ENCODE data around the gene PYROXD2.
"Not testable (repeated sequence)": the region's sequence is repeated elsewhere in the genome, so short reads cannot be mapped to it uniquely, and the experiment has no call there.

The PYROXD2 gene

DNA sequence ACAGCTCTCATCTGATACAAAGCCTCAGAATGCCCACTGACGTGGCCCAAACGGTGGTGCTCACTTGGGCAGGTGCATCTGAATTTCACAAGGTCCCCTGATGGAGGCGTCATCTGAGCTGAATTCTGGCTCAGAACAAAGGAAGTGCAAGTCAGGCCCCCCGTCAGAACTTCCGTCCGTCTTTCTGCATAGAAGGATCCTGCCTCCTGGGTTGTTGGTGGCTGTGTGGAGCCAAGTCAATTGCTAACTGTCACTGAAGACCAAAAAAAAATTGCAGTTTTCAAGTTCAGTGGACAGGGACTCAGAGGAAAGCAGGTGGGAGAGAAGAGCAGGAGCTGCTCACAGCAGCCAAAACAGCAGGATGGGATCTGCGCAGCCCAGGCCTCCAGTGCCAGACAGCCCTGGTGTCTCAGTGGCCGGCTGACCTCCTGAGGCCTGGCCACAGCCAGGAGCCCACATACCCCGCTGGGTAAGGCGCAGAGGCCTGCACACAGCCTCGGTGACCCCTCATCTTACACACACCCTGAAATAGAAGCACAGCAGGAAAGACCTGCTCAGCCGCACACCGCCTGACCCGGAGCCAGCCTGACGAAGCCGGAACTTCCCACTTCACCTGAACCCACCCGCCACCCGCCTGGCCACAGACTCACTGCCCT, 49.4 kb downstream of the PYROXD2 start:
- DNase-seq, result no peak

DNA sequence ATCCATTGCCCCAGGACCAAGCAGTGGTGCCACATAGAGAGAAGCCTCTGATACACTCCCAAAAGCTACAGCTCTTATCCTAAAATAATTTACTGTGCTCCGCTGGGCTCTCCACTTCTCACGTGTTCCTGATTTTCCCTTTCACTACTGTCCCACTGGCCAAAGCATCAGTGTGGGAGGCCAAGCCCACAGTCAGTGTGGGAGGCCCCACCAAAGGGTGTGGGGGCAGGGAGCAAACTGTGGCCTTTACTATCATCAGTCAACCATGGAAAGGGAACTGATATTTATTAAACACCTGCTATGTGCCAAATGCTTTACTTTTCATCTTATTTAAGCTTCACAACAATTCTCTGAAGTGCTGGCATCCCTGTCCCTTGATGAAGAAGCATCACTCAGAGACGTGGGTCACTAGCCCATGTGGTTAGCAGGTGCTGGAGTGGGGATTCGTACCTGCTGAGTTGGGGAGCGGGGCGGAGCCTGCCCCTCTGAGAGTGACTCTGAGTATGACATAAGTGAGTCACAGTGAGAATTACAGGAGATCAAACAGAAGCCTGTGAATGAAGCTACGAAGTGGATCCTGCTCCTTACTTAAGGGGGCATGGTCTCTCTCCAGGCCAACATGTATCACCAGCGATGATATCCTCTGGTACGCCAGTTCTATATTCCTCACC, 50.4 kb downstream of the PYROXD2 start:
- DNase-seq, result no peak

DNA sequence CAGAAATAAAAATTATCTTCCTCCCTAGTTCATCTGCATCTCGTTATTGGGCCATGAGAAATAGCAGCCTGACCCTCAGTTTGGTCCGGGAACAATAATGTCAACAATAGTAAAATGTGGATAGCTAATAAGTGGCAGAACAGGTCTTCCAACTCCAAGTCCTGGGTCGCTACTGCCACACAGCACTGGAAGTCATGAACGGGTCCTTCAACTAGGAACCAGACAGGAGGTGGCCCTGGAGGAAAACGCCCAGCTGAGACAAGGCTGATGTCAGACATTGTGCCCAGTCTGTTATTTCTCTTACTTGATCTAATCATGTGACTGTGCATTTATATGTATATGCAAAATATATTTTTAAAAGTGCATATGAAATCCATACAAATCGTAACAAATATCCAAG, 51.8 kb downstream of the PYROXD2 start:
- no peak for DNase-seq

DNA sequence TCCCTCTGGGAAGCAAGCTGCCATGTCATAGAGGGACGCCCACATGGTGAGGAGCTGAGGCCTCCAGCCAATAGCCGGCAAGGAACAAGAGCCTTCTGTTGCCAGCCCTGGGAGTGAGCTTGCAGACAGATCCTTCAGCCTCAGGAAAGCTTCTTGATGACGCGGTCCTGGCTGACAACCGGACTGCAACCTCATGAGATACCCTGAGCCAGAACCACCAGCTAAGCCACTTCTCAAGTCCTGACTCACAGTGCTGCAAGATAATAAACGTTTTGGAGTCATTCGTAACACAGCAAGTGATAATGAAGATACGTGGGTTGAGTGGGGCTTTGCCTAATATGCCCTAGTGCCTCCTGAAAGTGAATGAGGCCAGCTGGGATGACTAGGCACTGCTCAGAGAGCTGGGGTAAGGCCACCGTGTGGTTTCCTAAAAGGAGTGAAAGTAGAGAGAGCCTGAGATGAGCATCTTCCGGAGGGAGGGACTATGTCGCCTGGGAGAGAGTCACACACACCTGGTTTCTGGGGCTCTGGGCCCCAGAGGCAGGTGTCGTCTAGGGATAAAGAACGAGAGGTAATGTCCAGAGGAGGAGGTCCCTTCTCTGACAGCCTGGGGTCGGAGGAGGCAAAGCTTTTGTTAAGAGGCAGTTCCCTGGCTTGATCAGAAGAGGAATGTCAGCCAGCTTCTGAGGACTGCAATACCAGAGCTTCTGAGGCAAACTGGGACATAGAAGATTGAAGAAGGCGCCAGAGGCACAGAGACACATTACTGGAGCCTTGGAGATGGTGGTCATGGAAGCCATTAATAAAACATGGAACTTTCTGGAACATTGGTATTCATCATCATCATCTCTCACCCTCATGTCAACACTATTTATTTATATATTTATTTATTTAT, 53.6 kb downstream of the PYROXD2 start:
- DNase-seq, result peak; percentile 22 to 27

DNA sequence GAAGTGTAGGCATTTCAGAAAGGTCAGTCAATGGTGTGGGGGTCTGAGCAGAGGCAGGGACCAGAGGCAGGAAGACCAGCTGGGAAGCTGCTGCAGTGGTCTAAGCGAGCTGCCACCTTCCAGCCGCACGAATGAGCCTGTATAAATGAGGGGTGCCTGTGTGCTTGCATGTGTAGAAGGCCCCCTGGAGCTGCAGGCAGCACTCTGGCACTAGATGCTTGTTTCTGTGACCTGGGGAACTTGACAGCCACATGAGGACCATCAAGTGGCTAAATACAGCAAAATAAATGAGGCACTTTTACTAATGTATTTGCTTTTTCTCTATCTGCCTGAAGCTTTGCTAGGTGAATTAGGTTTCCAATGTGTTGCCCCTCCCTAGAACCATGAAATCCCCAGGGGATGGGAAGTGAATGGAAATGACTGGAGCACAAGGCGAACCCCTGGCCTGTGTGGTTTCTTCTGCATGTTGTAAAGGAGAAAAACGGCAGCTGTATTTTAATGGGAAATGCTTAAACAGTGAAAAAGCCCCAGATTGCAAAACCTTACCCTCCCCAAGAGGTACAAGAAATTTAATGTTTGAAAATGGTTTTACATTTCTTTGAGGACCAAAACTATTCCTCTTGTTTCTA, 57.7 kb downstream of the PYROXD2 start:
- DNase-seq, result no peak

DNA sequence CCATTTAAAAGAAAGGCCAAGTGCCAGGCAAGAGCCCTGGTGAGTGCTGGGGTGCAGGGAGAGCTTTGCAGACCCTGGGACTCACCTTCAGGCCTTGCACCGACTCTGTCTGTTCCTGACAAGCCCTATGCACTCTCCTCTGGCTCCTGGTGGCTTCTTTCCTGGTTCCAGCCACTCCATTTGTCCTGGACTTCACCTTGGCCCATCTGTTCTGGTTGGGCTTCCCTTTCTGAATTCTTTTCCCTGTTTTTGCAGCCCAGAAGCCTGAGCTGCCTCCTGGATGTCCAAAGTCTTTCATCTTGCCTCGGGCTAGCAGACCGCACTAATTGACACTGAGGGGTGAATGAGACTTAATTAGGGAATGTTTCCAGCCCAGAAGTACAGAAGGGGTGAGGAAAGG, 60.5 kb downstream of the PYROXD2 start:
- DNase-seq, result no peak

DNA sequence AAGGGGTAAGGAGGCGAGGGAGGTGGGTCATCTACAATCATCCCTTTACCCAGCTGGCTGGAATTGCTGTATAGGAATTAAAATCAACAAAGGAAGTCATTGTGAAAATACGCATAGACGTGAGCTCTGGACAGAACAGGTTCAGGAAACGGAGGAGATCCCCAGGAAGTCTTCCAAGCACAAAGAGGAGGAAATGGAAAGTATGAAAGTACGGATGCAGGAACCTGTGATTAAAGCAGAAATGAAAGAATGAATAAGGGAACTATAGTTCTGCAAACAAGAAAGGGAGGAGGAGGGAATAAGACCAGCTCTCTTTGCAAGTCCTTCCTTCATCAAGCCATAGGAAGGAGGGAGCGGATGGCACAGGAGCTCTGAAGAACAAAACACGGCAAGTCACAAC, 61.8 kb downstream of the PYROXD2 start:
- DNase-seq, result no peak

DNA sequence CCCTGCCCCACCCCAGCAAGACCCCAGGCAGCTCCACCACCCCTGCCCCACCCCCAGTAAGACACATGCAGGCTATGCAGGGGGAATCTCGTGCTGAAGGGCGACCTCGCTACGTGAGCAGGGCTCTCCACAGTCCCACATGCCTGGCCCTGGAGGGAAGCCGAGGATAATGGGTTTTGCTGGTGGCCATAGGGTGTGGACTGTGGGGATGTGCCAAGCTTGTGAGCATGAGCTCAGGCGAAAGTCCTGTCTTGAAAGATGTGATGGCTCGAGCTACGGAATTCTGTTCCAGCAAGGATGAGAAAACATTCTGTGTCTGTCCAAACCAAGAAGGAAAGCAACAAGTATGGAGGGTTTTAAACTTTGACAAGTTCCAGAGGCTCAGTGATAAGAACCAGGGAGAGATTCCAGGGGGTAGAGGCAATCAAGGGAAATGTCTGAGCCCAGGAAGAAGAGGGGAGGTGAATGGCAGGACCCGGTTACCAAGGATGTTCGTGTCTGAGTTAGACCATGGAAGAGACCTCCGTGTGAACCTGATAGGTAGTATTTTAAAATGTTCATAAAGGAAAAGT, 63.1 kb downstream of the PYROXD2 start:
- no peak for DNase-seq

DNA sequence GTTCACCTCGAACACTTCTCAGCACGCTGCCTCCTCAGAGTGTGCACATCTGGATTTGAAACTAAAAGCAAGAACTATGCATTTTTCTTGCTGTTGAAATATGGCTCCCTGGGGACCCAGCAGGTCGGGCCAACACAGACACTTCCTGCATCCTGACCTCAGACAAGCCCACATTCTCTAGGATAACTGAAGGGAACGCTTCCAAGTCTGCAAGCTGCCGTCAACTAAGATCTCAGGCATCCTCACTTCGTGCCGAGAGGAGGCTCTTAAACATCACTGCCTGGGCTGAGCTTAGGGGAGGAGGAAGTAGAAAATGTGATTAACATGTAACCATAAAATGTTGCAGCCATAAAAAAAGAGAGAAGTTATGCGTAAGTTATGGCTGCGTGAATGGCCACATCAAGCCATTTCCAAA, 65.5 kb downstream of the PYROXD2 start:
- no peak for DNase-seq

DNA sequence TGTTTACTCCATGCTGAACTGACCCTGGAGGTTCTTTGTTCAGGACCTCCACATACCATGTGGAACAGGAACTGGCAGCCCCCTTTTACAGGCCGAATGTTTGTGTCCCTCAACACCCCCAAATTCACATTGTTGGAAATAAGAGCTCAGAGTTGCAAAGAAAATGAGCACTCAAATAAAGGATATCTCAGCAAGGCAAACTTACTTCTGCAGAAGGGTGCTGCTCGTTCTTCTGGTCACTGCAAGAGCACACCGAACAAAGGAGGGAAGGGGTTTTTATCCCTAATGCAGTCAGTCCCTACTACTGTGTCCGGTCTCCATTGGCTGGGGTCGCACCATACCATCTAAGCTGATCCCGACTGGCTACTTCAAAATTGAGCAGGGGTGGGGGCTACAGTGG, 68.1 kb downstream of the PYROXD2 start:
- no peak for DNase-seq

DNA sequence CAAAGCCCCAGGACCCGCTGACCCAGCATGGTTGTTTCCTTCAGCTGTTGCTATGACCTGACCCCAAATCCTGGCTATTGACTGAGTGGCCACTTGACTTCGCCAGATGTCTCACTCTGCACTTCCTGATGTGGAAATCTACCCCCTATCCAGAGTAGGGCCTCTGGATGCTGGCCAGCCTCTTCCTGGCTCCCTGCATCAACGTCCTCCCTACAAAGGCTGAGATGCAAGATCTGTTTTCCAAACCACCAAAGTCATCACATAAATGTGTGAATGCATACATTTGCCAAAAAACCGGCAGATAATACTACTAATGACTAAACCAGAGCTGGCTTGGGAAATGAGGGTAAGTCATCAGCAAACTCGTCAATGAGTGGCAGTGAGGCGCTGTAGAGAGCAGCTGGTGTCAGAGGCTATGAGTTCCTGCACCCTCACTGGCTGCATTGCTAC, 70.4 kb downstream of the PYROXD2 start:
- no peak for DNase-seq

DNA sequence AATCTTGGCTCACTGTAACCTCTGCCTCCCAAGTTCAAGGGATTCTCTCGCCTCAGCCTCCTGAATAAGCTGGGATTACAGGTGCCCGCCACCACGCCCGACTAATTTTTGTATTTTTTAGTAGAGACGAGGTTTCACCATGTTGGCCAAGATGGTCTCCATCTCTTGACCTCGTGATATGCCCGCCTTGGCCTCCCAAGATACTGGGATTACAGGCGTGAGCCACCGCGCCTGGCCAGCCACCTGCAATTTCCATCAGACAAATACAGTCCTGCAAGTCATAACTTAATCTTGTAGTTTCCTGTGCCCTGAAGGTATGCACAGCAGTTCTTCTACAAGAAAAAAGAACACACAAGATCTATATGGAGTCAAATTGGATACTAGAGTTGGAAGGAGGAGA, 73.3 kb downstream of the PYROXD2 start:
- not testable (repeated sequence) for DNase-seq

DNA sequence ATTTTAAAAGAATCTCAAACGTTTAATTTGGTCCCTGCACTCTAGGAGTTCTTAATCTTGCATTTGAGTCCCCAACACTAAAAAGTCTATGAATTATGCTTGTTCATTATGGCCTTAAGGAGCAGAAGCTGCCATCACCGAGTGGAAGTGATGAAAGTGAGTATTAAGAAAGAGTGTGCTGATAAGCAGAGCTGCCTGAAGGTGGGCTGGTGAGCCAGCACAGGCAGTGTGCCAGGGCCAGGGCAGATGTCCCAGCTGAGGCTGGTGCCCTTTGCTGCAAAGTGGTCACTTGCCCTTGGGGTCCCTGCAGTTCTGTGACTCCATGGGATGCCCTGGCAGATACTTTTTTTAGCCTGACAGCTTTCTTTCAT, 74.1 kb downstream of the PYROXD2 start:
- DNase-seq, result no peak

DNA sequence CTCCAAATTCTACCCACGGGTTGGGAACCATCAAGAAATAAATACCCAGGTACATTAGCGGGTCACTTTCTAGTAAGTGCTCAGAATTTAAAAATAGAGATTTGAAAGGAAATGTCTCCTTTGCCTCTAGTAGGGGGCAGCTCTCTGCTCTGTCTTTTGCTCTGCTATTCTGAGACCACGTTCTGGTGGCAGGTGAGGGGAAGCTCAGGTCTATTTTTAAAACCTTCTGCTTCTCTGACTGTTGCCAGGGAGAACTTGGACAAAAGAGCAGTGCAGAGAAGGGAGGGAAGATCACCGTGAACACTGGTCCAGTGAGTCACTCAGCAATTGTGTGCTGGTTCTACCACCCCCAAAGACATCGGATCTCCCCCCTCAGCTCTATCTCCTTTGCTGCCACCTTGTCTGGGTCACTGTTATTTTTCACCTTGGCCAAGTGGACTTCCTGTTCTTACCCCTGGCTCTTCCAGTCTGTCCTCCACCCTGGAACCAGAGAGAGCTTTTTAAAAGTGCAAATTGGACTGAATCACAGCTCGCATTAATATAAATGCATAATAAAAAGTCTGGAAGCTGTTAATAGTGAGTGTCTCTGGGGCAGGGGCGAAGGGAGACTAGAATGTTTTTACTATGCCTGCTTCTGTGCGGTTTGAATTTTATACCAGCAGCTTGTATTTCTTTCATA, 74.6 kb downstream of the PYROXD2 start:
- DNase-seq, result no peak

DNA sequence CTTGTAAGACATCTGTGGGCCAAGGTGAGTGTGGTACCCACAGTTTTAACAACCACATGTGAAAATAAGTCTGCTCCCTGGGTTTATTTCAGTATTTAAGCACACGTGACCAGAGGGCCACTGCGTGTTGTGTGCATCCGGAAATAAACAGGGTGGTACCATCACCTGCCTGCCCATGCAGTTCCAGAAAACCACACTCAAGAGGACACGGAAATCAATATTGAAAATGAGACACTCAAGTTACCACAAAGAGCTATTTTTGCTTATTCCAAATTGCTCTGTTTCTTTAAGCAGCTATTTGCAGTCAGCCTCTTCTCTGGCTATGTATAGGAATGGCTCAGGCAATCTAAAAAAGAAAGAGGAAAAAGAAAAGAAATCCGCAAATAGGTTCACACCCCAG, 75.2 kb downstream of the PYROXD2 start:
- no peak for DNase-seq

DNA sequence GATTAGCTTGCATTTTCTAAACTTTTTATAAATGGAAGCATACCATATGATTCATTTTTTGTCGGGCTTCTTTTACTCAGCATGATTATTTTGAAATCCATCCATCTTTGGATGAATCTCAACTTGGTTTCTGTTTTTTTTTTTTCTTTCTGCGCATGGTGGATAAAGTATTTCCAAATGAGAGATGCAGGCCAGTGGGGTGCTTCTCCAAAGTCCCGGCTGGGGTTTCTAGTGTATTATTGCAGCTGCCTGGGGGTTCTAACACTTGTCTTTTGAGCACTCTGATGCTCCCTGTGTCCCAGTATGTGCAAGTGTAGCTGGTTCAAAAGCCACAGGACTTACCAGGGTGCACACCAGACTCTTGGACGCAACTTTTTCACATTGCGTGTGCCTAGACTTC, 76.1 kb downstream of the PYROXD2 start:
- DNase-seq, result no peak

DNA sequence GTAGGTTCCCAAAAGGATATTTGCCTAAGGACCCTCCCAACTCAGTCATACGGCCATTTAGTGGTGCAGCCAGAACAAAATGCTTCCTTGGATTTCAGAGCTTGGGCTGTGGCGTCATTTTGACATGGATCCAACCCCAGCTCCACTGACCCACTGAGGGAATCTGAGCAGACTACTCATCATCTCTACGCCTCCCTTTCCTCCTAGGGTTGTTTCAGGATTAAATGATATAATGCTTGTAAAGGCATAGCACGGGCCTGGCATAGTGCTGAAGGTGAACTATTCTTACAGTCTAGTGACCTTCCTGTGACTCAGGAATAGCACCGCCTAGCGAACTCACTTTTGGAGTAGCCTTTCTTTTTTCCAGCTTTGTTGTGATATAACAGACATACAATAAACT, 76.7 kb downstream of the PYROXD2 start:
- DNase-seq, result no peak

DNA sequence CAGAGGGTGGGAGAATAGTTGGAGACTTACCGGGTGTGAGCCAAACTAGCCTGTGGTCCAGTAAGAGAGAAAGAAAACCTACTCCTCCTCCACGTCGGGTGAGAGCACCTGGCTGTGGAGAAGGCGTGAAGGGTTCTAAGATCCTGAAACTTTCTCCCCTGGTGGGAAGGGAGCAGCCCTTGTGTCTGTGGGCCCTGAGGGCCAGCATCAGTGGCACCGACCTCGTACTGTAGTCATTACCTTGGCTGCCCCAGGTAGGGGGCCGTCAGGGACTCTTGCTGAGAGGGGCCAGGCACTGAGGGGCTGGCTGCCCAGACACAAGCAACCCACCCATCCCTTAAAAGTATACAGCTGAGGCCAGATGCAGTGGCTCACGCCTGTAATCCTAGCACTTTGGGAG, 77.5 kb downstream of the PYROXD2 start:
- DNase-seq, result no peak
